ENCODE results near the gene LCN15. TPM values are rescaled to one million over a fixed set of nuclear protein-coding genes. Genes with fewer than 3 reads are reported as not detected.

The LCN15 gene
- total RNA-seq = not detected
- polyA plus RNA-seq = not detected

GRCh38 chr9:136764301-136764891 is at the start of gene LCN15:
TSS of gene LCN15 (minus strand) at chr9:136764518. CDS start at chr9:136764488, 30 bp downstream.
- no peaks in the 10 kb centered on the region for H3K36me3 ChIP-seq (ENCODE audit: control insufficient read depth in 4 of 4, insufficient read depth in 3 of 4, low read depth in 1 of 4, low read length in 3 of 4)
- H3K4me3 ChIP-seq (ENCODE audit: low read depth in 1 of 3, low read length in 3 of 3) = no peak within 1 kb of the TSS
- TF ChIP-seq TAF1 (conservative IDR thresholded peaks at IDR 0.05) = no peak
- TF ChIP-seq EGR1 (IDR thresholded peaks at IDR 0.05; ENCODE audit: low read depth in 2 of 2) = no peak
- no peak for TF ChIP-seq FOXA1 (IDR thresholded peaks at IDR 0.05)
- no peak for TF ChIP-seq YY1 (IDR thresholded peaks at IDR 0.05)
- TF ChIP-seq REST (IDR thresholded peaks at IDR 0.05) = no peak
- TF ChIP-seq SP1 (IDR thresholded peaks at IDR 0.05) = no peak
- no peak for TF ChIP-seq ATF3 (IDR thresholded peaks at IDR 0.05)
- TF ChIP-seq MAX (IDR thresholded peaks at IDR 0.05) = no peak
- no peak for TF ChIP-seq HNF4A (conservative IDR thresholded peaks at IDR 0.05)
- no peak for TF ChIP-seq RAD21 (IDR thresholded peaks at IDR 0.05)
- TF ChIP-seq JUND (IDR thresholded peaks at IDR 0.05) = no peak
- TF ChIP-seq ZBTB33 (IDR thresholded peaks at IDR 0.05) = no peak
- TF ChIP-seq FOXA2 (IDR thresholded peaks at IDR 0.05) = no peak
- no peak for TF ChIP-seq RXRA (IDR thresholded peaks at IDR 0.05)
- TF ChIP-seq NR2F2 (IDR thresholded peaks at IDR 0.05) = no peak
- TF ChIP-seq GABPA (IDR thresholded peaks at IDR 0.05 in 1 of 2, conservative IDR thresholded peaks at IDR 0.05 in 1 of 2) = no peak
- H3K9me3 ChIP-seq (ENCODE audit: control insufficient read depth in 4 of 4, low read length in 3 of 4) = no peaks in the 10 kb centered on the region
- no peak for DNase-seq (ENCODE audit: low spot score)
- H3K27me3 ChIP-seq (ENCODE audit: control insufficient read depth in 4 of 4, insufficient read depth in 4 of 4, low read length in 3 of 4) = no peaks in the 10 kb centered on the region
- no peak within 1 kb of the TSS for H3K27ac ChIP-seq (ENCODE audit: low read depth in 1 of 2, low read length in 2 of 2)
- 77% methylated on average over 14 of the region's 14 CpGs for WGBS
- no peaks in the 10 kb centered on the region for H3K4me1 ChIP-seq (ENCODE audit: control insufficient read depth in 4 of 4, insufficient read depth in 4 of 4, low read length in 3 of 4)
- H3K9ac ChIP-seq (ENCODE audit: low read depth in 1 of 2, low read length in 2 of 2) = no peak within 1 kb of the TSS

DNA sequence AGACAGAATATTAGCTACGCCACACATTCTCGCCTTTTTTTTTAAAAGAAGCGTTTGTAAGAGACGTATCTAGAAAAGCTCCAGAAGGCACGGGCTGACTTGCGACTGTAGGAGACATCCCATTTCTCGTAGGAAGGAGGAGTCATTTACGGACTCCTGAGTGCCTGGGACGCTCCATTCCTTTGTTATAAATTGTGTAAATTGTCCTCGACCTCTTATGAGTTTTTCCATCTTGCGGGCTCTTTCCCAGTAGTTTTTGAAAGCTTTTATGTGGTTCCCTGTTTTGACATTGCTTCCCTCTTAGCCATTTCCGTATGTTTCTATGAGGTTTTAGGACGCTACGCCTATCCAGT is 44.5 kb upstream of the LCN15 start:
- H3K9ac ChIP-seq (ENCODE audit: low read depth in 1 of 2, low read length in 2 of 2) = peak overlapping the region; percentile 36 to 45
- no peak for DNase-seq (ENCODE audit: low spot score)
- no peak for TF ChIP-seq JUND (IDR thresholded peaks at IDR 0.05)
- TF ChIP-seq FOXA2 (IDR thresholded peaks at IDR 0.05) = no peak
- no peak for TF ChIP-seq MAX (IDR thresholded peaks at IDR 0.05)
- no peak for TF ChIP-seq HNF4G (IDR thresholded peaks at IDR 0.05)
- TF ChIP-seq RAD21 (IDR thresholded peaks at IDR 0.05) = no peak
- TF ChIP-seq YY1 (IDR thresholded peaks at IDR 0.05) = no peak
- no peak for TF ChIP-seq EGR1 (IDR thresholded peaks at IDR 0.05; ENCODE audit: low read depth in 2 of 2)
- no peak for TF ChIP-seq TAF1 (conservative IDR thresholded peaks at IDR 0.05)
- H3K4me3 ChIP-seq (ENCODE audit: low read depth in 1 of 3, low read length in 3 of 3) = peak overlapping the region; percentile 72 to 92 (median 74)
- 11% methylated on average over 14 of the region's 14 CpGs for WGBS
- peaks cover 0 to 6% (median 2%) of the 10 kb centered on the region in 4 donors for H3K36me3 ChIP-seq (ENCODE audit: control insufficient read depth in 4 of 4, insufficient read depth in 3 of 4, low read depth in 1 of 4, low read length in 3 of 4)
- peak overlapping the region in 1 of 2 donors; percentile 59 for H3K27ac ChIP-seq (ENCODE audit: low read depth in 1 of 2, low read length in 2 of 2)
- peaks cover 3 to 29% (median 25%) of the 10 kb centered on the region in 4 donors for H3K4me1 ChIP-seq (ENCODE audit: control insufficient read depth in 4 of 4, insufficient read depth in 4 of 4, low read length in 3 of 4)
- no peaks in the 10 kb centered on the region for H3K9me3 ChIP-seq (ENCODE audit: control insufficient read depth in 4 of 4, low read length in 3 of 4)
- no peaks in the 10 kb centered on the region for H3K27me3 ChIP-seq (ENCODE audit: control insufficient read depth in 4 of 4, insufficient read depth in 4 of 4, low read length in 3 of 4)

Measured in liver (tissue), 9 donors.